SK-N-SH treated with all-trans-retinoic acid at 6 μM for 48 hours (cell line): ENCODE measurements around the gene ACKR1.

Experiments
- ATAC-seq: fragments of 200-7000 bp; cut with Tn5 transposase; 3 replicates; pipeline ENCODE4 v1.9.1; 2020; ENCODE audit warnings: mild to moderate bottlenecking, moderate library complexity
- ARNTL ChIP-seq: fragments of 450-650 bp; formaldehyde crosslinking; IDR thresholded peaks from 2 replicates; pipeline ENCODE4 v1.5.0; 2020; ENCODE audit warnings: low read depth, mild to moderate bottlenecking, moderate library complexity, borderline replicate concordance
- BACH2 ChIP-seq: fragments of 250-450 bp; sonication (Bioruptor Pico); IDR thresholded peaks from 2 replicates; pipeline ENCODE4 v1.9.0; 2021; ENCODE audit warnings: mild to moderate bottlenecking, borderline replicate concordance
- CSDC2 ChIP-seq: fragments of 250-450 bp; sonication (Bioruptor Pico); IDR thresholded peaks from 2 replicates; pipeline ENCODE4 v1.5.0; 2020; ENCODE audit warnings: mild to moderate bottlenecking, moderate library complexity
- ESRRG ChIP-seq: fragments of 250-450 bp; sonication (Bioruptor Pico); IDR thresholded peaks from 2 replicates; pipeline ENCODE4 v1.6.1; 2021; ENCODE audit warnings: mild to moderate bottlenecking
- GLIS3 ChIP-seq: fragments of 250-450 bp; sonication (Bioruptor Pico); IDR thresholded peaks from 2 replicates; pipeline ENCODE4 v1.5.0; 2020; ENCODE audit warnings: mild to moderate bottlenecking, moderate library complexity
- ISL1 ChIP-seq: fragments of 250-450 bp; sonication (Bioruptor Pico); IDR thresholded peaks from 2 replicates; pipeline ENCODE4 v2.1.2; 2022; ENCODE audit warnings: mild to moderate bottlenecking, moderate library complexity
- OSR1 ChIP-seq: fragments of 250-450 bp; sonication (Bioruptor Pico); IDR thresholded peaks from 2 replicates; pipeline ENCODE4 v1.8.0; 2022; ENCODE audit warnings: moderate library complexity, mild to moderate bottlenecking, inconsistent platforms
- PPARA ChIP-seq: fragments of 250-450 bp; sonication (Bioruptor Pico); IDR thresholded peaks from 2 replicates; pipeline ENCODE4 v1.5.0; 2020; ENCODE audit warnings: mild to moderate bottlenecking, borderline replicate concordance
- RARB ChIP-seq: fragments of 250-450 bp; sonication (Bioruptor Pico); IDR thresholded peaks from 2 replicates; pipeline ENCODE4 v1.8.0; 2021; ENCODE audit warnings: mild to moderate bottlenecking, moderate library complexity
- TCF4 ChIP-seq: fragments of 250-450 bp; sonication (Bioruptor Pico); IDR thresholded peaks from 2 replicates; pipeline ENCODE4 v1.8.0; 2021; ENCODE audit warnings: mild to moderate bottlenecking, moderate library complexity, borderline replicate concordance
- ZC3H10 ChIP-seq: fragments of 250-450 bp; sonication (Bioruptor Pico); IDR thresholded peaks from 2 replicates; pipeline ENCODE4 v1.5.1; 2021; ENCODE audit warnings: mild to moderate bottlenecking, moderate library complexity
- ZFP3 ChIP-seq: fragments of 250-450 bp; sonication (Bioruptor Pico); IDR thresholded peaks from 2 replicates; pipeline ENCODE4 v1.5.0; 2020; ENCODE audit warnings: mild to moderate bottlenecking, moderate library complexity
- ZNF565 ChIP-seq: fragments of 450-650 bp; formaldehyde crosslinking; conservative IDR thresholded peaks from 2 replicates; pipeline ENCODE4 v1.5.0; 2020; ENCODE audit warnings: low read depth, mild to moderate bottlenecking, moderate library complexity
- ZNF70 ChIP-seq: fragments of 450-650 bp; formaldehyde crosslinking; IDR thresholded peaks from 2 replicates; pipeline ENCODE4 v1.5.0; 2020; ENCODE audit warnings: mild to moderate bottlenecking, moderate library complexity
- ZNF8 ChIP-seq: fragments of 450-650 bp; formaldehyde crosslinking; IDR thresholded peaks from 2 replicates; pipeline ENCODE4 v1.5.0; 2020; ENCODE audit warnings: mild to moderate bottlenecking, moderate library complexity
- TF ChIP-seq, protein P1 (sequence below): fragments of 250-450 bp; sonication (Bioruptor Pico); IDR thresholded peaks from 2 replicates; pipeline ENCODE4 v1.8.0; 2020; ENCODE audit warnings: mild to moderate bottlenecking, moderate library complexity, borderline replicate concordance
- TF ChIP-seq, protein P2 (sequence below): fragments of 250-450 bp; sonication (Bioruptor Pico); IDR thresholded peaks from 2 replicates; pipeline ENCODE4 v1.8.0; 2021; ENCODE audit warnings: low read depth, mild to moderate bottlenecking, moderate library complexity, borderline replicate concordance
- TF ChIP-seq, protein P3 (sequence below): fragments of 250-450 bp; sonication (Bioruptor Pico); IDR thresholded peaks from 2 replicates; pipeline ENCODE4 v1.5.1; 2021; ENCODE audit warnings: mild to moderate bottlenecking, moderate library complexity
- TF ChIP-seq, protein P4 (sequence below): fragments of 250-450 bp; sonication (Bioruptor Pico); IDR thresholded peaks from 2 replicates; pipeline ENCODE4 v1.5.1; 2020; ENCODE audit warnings: low read depth, mild to moderate bottlenecking, moderate library complexity
- TF ChIP-seq, protein P5 (sequence below): fragments of 250-450 bp; sonication (Bioruptor Pico); IDR thresholded peaks from 2 replicates; pipeline ENCODE4 v1.5.0; 2020; ENCODE audit warnings: mild to moderate bottlenecking, moderate library complexity

ACKR1 gene

DNA sequence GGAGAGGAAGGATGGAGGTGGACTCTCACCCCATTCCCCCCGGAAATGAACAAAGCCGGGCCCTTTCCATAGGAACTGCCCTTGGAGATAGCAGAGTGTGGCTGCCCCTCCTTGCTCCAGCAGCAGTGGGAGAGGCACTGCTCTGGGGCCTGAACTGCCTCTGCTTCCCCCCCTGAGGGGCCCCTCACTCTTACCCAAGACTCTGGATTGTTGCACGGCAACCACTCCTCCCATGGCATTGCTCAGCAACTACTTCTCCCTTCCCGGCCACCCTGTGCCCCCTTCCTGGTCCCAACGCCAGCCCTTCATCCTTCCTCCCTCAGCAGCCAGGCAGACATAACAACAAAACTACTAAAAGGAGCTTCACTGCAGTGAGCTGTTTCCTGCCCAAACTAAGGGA is 3.0 kb upstream of the ACKR1 start:
- TF ChIP-seq OSR1 (no peak), RARB (CRISPR knock-in tag) (no peak), ZNF8 (CRISPR knock-in tag) (no peak), TCF4 (no peak), ZNF565 (no peak), CSDC2 (CRISPR knock-in tag) (no peak)
- TF ChIP-seq, protein P1, sequence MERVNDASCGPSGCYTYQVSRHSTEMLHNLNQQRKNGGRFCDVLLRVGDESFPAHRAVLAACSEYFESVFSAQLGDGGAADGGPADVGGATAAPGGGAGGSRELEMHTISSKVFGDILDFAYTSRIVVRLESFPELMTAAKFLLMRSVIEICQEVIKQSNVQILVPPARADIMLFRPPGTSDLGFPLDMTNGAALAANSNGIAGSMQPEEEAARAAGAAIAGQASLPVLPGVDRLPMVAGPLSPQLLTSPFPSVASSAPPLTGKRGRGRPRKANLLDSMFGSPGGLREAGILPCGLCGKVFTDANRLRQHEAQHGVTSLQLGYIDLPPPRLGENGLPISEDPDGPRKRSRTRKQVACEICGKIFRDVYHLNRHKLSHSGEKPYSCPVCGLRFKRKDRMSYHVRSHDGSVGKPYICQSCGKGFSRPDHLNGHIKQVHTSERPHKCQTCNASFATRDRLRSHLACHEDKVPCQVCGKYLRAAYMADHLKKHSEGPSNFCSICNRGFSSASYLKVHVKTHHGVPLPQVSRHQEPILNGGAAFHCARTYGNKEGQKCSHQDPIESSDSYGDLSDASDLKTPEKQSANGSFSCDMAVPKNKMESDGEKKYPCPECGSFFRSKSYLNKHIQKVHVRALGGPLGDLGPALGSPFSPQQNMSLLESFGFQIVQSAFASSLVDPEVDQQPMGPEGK: no peak
- TF ChIP-seq, protein P2, sequence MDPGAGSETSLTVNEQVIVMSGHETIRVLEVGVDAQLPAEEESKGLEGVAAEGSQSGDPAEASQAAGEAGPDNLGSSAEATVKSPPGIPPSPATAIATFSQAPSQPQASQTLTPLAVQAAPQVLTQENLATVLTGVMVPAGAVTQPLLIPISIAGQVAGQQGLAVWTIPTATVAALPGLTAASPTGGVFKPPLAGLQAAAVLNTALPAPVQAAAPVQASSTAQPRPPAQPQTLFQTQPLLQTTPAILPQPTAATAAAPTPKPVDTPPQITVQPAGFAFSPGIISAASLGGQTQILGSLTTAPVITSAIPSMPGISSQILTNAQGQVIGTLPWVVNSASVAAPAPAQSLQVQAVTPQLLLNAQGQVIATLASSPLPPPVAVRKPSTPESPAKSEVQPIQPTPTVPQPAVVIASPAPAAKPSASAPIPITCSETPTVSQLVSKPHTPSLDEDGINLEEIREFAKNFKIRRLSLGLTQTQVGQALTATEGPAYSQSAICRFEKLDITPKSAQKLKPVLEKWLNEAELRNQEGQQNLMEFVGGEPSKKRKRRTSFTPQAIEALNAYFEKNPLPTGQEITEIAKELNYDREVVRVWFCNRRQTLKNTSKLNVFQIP (CRISPR knock-in tag): no peak
- TF ChIP-seq, protein P3, sequence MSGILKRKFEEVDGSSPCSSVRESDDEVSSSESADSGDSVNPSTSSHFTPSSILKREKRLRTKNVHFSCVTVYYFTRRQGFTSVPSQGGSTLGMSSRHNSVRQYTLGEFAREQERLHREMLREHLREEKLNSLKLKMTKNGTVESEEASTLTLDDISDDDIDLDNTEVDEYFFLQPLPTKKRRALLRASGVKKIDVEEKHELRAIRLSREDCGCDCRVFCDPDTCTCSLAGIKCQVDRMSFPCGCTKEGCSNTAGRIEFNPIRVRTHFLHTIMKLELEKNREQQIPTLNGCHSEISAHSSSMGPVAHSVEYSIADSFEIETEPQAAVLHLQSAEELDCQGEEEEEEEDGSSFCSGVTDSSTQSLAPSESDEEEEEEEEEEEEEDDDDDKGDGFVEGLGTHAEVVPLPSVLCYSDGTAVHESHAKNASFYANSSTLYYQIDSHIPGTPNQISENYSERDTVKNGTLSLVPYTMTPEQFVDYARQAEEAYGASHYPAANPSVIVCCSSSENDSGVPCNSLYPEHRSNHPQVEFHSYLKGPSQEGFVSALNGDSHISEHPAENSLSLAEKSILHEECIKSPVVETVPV (CRISPR knock-in tag): no peak
- ATAC-seq: no peak

DNA sequence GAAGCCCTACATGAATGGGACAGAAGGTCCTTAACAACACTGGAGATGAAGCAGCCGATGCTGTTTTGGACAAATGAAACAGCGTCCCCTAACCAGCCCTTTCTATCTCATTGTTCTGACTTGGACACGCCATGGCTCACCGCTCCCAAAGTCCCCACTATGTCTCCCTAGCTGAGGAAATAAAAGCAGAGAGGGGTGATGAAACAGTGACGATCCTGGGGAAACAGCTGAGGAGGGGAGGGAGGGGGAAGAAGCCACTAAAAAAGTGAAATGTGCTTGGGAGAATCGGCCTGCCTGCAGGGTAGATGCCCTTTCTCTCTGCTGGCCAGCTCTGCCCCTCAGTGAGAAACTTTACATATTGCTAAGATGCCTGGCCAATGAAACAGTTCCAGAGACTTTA is 1.1 kb upstream of the ACKR1 start:
- ATAC-seq: no peak
- TF ChIP-seq, protein P1: no peak
- TF ChIP-seq RARB (CRISPR knock-in tag): no peak
- TF ChIP-seq, protein P4, sequence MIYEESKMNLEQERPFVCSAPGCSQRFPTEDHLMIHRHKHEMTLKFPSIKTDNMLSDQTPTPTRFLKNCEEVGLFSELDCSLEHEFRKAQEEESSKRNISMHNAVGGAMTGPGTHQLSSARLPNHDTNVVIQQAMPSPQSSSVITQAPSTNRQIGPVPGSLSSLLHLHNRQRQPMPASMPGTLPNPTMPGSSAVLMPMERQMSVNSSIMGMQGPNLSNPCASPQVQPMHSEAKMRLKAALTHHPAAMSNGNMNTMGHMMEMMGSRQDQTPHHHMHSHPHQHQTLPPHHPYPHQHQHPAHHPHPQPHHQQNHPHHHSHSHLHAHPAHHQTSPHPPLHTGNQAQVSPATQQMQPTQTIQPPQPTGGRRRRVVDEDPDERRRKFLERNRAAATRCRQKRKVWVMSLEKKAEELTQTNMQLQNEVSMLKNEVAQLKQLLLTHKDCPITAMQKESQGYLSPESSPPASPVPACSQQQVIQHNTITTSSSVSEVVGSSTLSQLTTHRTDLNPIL (CRISPR knock-in tag): no peak
- TF ChIP-seq, protein P5, sequence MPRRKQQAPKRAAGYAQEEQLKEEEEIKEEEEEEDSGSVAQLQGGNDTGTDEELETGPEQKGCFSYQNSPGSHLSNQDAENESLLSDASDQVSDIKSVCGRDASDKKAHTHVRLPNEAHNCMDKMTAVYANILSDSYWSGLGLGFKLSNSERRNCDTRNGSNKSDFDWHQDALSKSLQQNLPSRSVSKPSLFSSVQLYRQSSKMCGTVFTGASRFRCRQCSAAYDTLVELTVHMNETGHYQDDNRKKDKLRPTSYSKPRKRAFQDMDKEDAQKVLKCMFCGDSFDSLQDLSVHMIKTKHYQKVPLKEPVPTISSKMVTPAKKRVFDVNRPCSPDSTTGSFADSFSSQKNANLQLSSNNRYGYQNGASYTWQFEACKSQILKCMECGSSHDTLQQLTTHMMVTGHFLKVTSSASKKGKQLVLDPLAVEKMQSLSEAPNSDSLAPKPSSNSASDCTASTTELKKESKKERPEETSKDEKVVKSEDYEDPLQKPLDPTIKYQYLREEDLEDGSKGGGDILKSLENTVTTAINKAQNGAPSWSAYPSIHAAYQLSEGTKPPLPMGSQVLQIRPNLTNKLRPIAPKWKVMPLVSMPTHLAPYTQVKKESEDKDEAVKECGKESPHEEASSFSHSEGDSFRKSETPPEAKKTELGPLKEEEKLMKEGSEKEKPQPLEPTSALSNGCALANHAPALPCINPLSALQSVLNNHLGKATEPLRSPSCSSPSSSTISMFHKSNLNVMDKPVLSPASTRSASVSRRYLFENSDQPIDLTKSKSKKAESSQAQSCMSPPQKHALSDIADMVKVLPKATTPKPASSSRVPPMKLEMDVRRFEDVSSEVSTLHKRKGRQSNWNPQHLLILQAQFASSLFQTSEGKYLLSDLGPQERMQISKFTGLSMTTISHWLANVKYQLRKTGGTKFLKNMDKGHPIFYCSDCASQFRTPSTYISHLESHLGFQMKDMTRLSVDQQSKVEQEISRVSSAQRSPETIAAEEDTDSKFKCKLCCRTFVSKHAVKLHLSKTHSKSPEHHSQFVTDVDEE (CRISPR knock-in tag): no peak
- no peak for TF ChIP-seq ZC3H10 (CRISPR knock-in tag)
- no peak for TF ChIP-seq ISL1 (CRISPR knock-in tag)
- TF ChIP-seq OSR1: no peak
- no peak for TF ChIP-seq ESRRG (CRISPR knock-in tag)
- TF ChIP-seq TCF4: no peak
- no peak for TF ChIP-seq ZFP3 (CRISPR knock-in tag)
- TF ChIP-seq, protein P3 (CRISPR knock-in tag): no peak
- TF ChIP-seq, all 23 proteins: peak for 0

DNA sequence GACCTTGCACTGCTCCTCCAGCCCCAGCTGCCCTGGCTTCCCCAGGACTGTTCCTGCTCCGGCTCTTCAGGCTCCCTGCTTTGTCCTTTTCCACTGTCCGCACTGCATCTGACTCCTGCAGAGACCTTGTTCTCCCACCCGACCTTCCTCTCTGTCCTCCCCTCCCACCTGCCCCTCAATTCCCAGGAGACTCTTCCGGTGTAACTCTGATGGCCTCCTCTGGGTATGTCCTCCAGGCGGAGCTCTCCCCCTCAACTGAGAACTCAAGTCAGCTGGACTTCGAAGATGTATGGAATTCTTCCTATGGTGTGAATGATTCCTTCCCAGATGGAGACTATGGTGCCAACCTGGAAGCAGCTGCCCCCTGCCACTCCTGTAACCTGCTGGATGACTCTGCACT is 550 bp downstream of the ACKR1 start:
- ATAC-seq: no peak
- TF ChIP-seq PPARA (CRISPR knock-in tag) (no peak), ZC3H10 (CRISPR knock-in tag) (no peak), ZNF565 (no peak), GLIS3 (no peak), OSR1 (no peak), ZNF70 (no peak), BACH2 (no peak), ARNTL (CRISPR knock-in tag) (no peak), CSDC2 (CRISPR knock-in tag) (no peak), RARB (CRISPR knock-in tag) (no peak), ESRRG (CRISPR knock-in tag) (no peak)
- TF ChIP-seq, protein P4 (CRISPR knock-in tag): no peak
- TF ChIP-seq, protein P3 (CRISPR knock-in tag): no peak
